ENCODE measurements around the gene UNC119. TPM values are rescaled to one million over a fixed set of nuclear protein-coding genes. Genes with fewer than 3 reads are reported as not detected.

The UNC119 gene
- total and polyA plus RNA-seq, 2 of the 13 experiments (the other 11 are each of a cell fraction or from before 2014, with no cell fraction given): 10.4 to 63.1 TPM

- TF ChIP-seq RFXAP (CRISPR knock-in tag; IDR thresholded peaks at IDR 0.05; ENCODE audit: borderline replicate concordance) (no peak), CEBPB (IDR thresholded peaks at IDR 0.05; ENCODE audit: borderline replicate concordance, low read depth, low read length) (no peak), PHF21A (CRISPR knock-in tag; IDR thresholded peaks at IDR 0.05) (no peak), STAG1 (CRISPR knock-in tag; IDR thresholded peaks at IDR 0.05) (peak; percentile 51), MXI1 (IDR thresholded peaks at IDR 0.05; ENCODE audit: borderline replicate concordance, low read depth, low read length) (no peak), U2AF2 (IDR thresholded peaks at IDR 0.05; ENCODE audit: low read depth, low read length) (no peak), KDM5B (CRISPR knock-in tag; IDR thresholded peaks at IDR 0.05; ENCODE audit: borderline replicate concordance) (0 out of 2 replicates have a peak, but pooled peaks have one; percentile 12), ZNF768 (CRISPR knock-in tag; IDR thresholded peaks at IDR 0.05) (no peak), ZZZ3 (CRISPR knock-in tag; IDR thresholded peaks at IDR 0.05; ENCODE audit: borderline replicate concordance) (no peak), HIC2 (CRISPR knock-in tag; IDR thresholded peaks at IDR 0.05; ENCODE audit: low read depth) (peak; percentile 70; the same call in 1 of the 2 replicates), GTF2F1 (IDR thresholded peaks at IDR 0.05; ENCODE audit: low read length) (no peak), MLXIP (CRISPR knock-in tag; IDR thresholded peaks at IDR 0.05; ENCODE audit: borderline replicate concordance) (no peak), TCF7 (IDR thresholded peaks at IDR 0.05; ENCODE audit: low read depth) (no peak)
- TF ChIP-seq, protein P1, sequence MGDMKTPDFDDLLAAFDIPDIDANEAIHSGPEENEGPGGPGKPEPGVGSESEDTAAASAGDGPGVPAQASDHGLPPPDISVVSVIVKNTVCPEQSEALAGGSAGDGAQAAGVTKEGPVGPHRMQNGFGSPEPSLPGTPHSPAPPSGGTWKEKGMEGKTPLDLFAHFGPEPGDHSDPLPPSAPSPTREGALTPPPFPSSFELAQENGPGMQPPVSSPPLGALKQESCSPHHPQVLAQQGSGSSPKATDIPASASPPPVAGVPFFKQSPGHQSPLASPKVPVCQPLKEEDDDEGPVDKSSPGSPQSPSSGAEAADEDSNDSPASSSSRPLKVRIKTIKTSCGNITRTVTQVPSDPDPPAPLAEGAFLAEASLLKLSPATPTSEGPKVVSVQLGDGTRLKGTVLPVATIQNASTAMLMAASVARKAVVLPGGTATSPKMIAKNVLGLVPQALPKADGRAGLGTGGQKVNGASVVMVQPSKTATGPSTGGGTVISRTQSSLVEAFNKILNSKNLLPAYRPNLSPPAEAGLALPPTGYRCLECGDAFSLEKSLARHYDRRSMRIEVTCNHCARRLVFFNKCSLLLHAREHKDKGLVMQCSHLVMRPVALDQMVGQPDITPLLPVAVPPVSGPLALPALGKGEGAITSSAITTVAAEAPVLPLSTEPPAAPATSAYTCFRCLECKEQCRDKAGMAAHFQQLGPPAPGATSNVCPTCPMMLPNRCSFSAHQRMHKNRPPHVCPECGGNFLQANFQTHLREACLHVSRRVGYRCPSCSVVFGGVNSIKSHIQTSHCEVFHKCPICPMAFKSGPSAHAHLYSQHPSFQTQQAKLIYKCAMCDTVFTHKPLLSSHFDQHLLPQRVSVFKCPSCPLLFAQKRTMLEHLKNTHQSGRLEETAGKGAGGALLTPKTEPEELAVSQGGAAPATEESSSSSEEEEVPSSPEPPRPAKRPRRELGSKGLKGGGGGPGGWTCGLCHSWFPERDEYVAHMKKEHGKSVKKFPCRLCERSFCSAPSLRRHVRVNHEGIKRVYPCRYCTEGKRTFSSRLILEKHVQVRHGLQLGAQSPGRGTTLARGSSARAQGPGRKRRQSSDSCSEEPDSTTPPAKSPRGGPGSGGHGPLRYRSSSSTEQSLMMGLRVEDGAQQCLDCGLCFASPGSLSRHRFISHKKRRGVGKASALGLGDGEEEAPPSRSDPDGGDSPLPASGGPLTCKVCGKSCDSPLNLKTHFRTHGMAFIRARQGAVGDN (CRISPR knock-in tag; IDR thresholded peaks at IDR 0.05): peak; percentile 47
- TF ChIP-seq, protein P2, sequence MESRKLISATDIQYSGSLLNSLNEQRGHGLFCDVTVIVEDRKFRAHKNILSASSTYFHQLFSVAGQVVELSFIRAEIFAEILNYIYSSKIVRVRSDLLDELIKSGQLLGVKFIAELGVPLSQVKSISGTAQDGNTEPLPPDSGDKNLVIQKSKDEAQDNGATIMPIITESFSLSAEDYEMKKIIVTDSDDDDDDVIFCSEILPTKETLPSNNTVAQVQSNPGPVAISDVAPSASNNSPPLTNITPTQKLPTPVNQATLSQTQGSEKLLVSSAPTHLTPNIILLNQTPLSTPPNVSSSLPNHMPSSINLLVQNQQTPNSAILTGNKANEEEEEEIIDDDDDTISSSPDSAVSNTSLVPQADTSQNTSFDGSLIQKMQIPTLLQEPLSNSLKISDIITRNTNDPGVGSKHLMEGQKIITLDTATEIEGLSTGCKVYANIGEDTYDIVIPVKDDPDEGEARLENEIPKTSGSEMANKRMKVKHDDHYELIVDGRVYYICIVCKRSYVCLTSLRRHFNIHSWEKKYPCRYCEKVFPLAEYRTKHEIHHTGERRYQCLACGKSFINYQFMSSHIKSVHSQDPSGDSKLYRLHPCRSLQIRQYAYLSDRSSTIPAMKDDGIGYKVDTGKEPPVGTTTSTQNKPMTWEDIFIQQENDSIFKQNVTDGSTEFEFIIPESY (CRISPR knock-in tag; IDR thresholded peaks at IDR 0.05): peak; percentile 46; the same call in 1 of the 2 replicates
- TF ChIP-seq, protein P3, sequence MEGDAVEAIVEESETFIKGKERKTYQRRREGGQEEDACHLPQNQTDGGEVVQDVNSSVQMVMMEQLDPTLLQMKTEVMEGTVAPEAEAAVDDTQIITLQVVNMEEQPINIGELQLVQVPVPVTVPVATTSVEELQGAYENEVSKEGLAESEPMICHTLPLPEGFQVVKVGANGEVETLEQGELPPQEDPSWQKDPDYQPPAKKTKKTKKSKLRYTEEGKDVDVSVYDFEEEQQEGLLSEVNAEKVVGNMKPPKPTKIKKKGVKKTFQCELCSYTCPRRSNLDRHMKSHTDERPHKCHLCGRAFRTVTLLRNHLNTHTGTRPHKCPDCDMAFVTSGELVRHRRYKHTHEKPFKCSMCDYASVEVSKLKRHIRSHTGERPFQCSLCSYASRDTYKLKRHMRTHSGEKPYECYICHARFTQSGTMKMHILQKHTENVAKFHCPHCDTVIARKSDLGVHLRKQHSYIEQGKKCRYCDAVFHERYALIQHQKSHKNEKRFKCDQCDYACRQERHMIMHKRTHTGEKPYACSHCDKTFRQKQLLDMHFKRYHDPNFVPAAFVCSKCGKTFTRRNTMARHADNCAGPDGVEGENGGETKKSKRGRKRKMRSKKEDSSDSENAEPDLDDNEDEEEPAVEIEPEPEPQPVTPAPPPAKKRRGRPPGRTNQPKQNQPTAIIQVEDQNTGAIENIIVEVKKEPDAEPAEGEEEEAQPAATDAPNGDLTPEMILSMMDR (CRISPR knock-in tag; IDR thresholded peaks at IDR 0.05): peak; percentile 80
These were observed 4.6 kb downstream of the UNC119 start (continued) for GRCh38 chr17:28547623-28548416.
